Measurements from ENCODE around the gene SYT2.

The SYT2 gene

DNA sequence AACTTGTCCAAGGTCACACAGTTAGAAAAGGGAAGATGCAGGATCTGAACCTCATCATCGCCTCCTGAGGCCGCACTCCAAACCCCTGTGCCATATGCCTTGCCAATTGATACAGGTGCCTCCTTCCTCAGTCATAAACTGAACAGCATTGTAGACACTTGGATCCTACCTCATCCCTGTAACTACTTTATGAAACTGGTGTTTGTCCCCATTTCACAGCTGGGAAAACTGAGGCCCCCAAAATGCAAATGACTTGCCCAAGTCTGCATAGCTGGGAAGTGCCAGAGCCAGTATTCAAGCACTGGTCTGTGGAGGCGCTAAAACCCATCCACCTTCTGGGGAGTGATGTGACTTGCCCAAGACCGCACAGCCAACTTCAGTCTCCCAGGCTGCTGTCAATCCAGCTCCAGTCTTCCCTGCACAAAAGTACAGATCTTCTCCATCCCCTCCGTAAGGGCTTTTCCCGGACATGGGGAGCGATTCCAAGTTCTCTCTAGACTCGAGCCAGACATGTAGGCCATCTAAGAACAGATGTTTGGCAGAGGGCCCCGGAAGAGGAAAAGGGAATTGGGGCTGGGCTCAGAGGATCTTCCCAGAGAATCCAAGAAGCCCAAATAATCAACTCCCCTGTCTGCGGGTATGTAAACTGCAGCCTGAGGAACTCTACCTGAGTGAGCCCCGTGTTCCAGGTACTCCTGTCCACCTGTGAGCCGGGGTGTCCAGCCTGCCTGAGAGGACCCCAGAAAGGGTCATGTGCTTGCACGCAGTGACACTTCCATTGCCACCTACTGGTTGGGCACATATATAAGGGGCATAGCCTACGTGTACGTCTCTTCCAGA, 60.5 kb downstream of the SYT2 start:
- no peak for DNase-seq (ENCODE audit: extremely low read depth, low read depth)
- TF ChIP-seq, protein P1, sequence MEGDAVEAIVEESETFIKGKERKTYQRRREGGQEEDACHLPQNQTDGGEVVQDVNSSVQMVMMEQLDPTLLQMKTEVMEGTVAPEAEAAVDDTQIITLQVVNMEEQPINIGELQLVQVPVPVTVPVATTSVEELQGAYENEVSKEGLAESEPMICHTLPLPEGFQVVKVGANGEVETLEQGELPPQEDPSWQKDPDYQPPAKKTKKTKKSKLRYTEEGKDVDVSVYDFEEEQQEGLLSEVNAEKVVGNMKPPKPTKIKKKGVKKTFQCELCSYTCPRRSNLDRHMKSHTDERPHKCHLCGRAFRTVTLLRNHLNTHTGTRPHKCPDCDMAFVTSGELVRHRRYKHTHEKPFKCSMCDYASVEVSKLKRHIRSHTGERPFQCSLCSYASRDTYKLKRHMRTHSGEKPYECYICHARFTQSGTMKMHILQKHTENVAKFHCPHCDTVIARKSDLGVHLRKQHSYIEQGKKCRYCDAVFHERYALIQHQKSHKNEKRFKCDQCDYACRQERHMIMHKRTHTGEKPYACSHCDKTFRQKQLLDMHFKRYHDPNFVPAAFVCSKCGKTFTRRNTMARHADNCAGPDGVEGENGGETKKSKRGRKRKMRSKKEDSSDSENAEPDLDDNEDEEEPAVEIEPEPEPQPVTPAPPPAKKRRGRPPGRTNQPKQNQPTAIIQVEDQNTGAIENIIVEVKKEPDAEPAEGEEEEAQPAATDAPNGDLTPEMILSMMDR (IDR thresholded peaks at IDR 0.05; ENCODE audit: low read depth, low read length), result no peak

DNA sequence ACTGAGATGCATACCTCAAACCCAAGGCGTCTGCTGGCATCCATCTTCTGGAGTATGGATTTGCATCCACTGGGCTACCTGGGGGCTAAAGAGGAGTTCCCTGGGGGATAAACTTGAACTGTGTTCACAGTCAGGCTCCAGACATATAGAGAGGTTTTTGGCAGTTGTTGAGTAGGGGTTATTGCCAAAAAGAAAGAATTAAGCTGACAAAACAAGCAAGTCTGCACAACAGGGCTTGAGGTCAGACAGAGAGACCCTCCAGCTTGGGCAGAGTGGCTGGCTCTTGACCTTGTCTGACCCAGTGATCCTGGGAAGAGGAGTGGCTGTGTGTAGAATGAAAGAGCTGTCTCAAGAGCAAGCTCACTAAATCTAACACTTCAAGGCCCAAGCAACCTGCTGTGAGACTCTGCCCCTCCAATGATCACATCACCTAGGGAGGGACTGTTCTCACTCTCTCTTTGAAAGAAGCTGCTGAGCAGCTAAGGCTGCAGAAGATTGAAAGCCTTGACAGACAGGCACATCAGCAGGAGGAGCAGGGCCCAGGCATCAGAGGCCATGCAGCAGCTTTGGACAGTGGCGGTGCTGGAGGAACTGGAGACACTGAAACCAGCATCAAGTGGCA, 61.5 kb downstream of the SYT2 start:
- TF ChIP-seq, protein P1 (IDR thresholded peaks at IDR 0.05; ENCODE audit: low read depth, low read length), result no peak
- DNase-seq (ENCODE audit: extremely low read depth, low read depth), result no peak

DNA sequence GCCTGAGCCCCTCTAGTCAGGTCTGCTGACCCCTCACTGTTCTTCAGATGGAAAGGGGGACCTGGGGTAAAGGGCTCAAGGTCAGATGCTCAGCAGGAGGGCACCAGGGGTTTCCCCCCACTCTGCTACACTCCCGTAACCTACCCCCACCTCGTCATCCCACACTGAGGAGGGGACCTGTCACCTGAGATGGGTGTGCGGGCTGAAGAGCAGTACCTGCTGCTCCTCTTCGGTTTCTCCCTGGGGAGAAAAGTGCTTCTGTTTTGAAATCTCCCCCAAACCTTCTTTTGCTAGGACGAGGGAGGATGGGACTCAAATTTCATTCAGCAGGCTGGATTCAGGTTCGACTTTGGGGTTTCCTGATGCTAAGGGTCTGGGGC, 65.2 kb downstream of the SYT2 start:
- TF ChIP-seq, protein P1 (IDR thresholded peaks at IDR 0.05; ENCODE audit: low read depth, low read length), result no peak
- no peak for DNase-seq (ENCODE audit: extremely low read depth, low read depth)

DNA sequence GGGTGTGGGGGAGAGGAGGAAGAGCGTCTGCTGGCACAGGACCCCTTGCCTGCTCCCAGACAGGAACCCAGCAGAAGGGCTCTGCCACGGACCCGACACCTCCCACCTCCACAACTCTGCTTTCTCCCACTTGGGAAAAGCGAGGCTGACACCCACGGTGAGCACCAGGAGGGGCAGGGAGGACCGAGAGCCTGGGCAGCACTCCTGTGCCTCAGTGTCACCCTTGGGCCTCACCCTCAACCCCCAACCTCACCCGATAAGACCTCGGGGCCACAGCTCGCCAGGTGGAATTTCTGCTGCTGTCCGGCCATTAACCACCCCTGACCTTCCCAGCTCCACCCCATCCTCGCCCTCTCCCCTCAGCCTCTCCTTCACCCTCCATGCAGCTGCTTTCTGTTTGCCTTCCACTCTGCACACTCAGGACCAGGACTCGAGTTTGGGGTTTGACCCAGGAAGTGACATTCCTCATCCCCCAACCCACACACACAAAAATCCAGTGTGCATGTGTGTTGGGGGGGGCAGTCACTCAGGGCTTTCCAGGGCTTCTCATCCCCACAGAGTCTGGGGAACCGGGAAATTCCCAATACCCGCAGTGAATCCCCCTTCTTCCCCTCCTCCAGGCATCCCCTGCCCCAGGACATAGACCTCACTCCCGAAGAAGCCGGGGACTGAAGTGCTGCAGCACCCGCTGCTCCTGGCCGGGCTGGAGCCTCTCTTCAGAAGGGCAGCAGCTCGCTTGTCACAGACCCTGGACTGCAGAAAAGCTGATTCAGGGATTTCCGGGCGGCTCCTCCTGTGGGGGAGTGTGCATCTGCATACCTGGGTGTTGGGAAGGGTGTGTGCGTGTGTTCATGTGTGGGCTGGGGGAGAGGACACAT, 65.8 kb downstream of the SYT2 start:
- TF ChIP-seq, protein P1 (IDR thresholded peaks at IDR 0.05; ENCODE audit: low read depth, low read length), result no peak
- no peak for DNase-seq (ENCODE audit: extremely low read depth, low read depth)

DNA sequence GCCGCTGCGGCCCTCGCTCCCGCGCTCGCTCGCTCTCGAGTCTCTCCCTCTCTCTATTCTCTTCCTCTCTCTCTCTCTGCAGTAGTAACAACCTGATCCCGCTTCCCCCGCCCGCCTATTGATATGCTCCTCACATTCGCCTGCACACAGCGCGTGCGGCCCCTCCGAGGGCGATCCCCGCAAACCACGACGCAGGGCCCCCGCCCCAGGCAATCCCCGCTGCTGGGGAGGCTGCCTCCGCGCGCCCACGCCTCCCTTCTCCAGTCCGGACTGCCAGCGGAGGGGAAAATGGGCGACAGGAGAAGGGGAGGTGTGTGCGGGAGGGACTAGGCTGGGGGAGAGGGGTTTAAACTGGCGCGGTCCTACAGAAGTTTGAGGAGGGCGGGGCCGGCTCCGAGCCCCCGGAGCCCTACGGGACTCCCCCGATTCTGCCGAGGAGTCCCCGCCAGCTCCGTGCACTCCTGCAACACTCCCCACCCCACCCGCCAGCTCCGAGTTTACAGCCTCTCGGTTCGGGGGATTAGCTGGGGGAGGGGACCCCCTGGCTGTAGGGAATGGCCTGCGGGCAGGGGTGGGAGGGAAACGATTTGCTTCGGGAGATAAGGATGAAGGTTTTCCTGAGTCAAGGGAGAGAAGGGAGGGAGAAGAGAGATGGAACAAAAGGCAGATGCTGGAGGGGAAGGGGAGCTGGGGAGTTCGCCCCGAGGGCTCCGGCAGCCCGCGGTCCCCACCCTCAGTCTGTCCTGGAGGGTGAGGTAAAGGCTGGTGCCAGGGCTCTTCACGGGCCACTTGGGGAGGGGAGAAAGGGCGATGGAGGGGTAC, 66.6 kb downstream of the SYT2 start:
- DNase-seq (ENCODE audit: extremely low read depth, low read depth), result no peak
- TF ChIP-seq, protein P1 (IDR thresholded peaks at IDR 0.05; ENCODE audit: low read depth, low read length), result no peak

DNA sequence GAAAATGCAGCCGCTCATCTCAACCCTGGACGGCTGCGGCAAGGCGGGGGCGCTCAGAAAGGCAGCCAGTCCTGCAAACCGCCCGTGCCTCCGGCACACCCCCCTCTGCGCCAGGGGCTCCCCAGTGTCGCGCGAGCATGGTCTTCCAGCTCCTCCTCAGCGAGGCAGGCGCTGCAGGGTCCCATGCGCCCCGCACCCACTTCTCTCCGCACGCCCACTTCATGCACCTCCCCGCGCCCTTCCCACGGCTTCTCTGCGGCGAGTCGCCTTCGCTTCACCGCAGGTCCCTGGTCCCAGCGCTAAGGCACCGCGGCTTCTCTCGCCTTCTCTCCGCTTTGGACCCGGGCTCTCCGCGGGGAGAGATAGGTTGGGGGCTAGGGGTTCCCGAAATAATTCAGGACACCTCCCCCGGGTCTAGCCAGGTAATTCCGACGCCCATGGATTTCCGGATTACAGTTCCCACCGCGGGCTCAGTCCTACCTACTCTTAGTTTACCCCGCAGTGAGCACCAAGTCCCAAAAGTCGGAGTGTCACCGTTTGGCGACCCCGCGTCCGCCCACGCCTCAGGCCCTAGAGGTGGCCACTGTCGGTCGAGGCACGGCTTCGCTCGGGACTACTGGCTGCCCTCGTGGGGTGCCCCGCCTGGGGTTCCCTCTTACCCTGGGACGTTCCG, 67.5 kb downstream of the SYT2 start:
- TF ChIP-seq, protein P1 (IDR thresholded peaks at IDR 0.05; ENCODE audit: low read depth, low read length), result no peak
- DNase-seq (ENCODE audit: extremely low read depth, low read depth), result no peak
